NCI-H1417 treated with DMSO at 0.1 percent for 48 hours (cell line): Measurements from ENCODE around the gene ABR.

Experiments used
- DNase-seq: peaks from one replicate; lab custom pipeline; 2025; lab: John Stamatoyannopoulos, UW

Gene ABR

GRCh38 chr17:958712-959451, 220.9 kb downstream of the ABR start:
- no peak for DNase-seq

DNA sequence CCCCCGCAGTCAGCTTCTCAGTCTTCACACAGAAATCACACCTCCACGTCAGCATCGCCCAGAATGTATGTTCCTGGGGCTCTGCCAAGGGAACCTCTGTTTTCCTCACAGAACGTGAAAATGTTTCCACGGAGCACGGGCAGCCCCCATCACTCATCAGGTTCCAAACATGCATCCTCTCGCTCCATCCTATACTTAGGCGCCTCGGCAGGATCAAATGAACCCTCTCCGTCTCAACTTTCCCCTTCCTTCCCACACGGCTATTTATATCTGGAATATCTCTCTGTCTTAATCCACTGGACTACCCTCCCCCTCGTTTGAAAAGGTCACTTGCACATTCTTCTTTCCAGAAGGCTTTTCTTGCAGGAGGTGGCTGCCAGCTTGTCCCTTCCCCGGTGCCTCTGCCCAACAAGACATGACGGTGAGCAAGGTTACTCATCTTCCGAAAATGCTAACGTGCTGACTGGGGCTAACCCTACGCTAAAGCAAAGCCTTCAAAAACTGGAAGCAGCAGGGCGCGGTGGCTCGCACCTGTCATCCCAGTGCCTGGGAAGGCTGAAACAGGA, 221.8 kb downstream of the ABR start:
- no peak for DNase-seq

DNA sequence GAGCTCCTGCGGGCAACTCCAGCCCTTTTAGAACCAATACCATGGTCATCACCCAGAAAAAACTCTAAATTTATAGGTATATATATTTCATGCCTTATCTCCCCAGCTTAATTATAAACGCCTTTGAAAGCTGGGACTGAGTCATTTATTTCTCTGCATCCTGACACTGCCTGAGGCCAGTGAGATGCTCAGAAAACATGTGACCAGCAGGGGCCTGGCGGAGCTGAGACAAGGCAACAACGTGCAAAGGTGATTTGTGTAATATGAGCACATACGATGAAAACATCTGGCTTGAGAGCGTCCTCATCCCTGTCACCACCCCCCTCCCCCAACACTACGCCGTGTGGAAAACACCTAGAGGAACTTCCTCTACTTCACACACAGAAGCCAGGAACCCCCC, 222.9 kb downstream of the ABR start:
- DNase-seq: no peak

- no peak for DNase-seq
Measured at GRCh38 chr17:954431-955164, 225.2 kb downstream of the ABR start.

DNA sequence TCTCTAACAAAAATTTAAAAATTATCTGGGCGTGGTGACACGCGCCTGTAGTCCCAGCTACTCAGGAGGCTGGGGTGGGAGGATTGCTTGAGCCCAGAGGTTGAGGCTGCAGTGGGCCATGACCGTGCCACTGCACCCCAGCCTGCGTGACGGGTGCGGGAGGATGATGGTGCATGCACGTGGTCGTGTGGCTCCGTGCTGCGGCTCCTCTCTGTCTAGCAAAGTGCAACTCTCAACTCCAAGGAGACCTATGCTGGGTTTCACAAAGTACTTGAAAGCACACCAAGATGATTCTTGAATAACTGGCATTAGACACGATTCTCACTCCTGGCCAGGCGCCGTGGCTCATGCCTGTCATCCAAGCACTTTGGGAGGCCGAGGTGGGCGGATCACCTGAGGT, 226.0 kb downstream of the ABR start:
- DNase-seq: no peak
